ENCODE measurements around the gene TIAM1. TPM values are rescaled to one million over a fixed set of nuclear protein-coding genes. Genes with fewer than 3 reads are reported as not detected.

The TIAM1 gene
- polyA plus RNA-seq, 1 experiment: 0.11 TPM

- TF ChIP-seq CTCF (IDR thresholded peaks at IDR 0.05; ENCODE audit: insufficient read depth, low read depth, low read length): no peak
- CTCF ChIA-PET: interaction anchor here (0.6 to 1.1 kb wide), 2 partner anchors 54 to 813 kb away, joined by 3 read pairs; no protein-coding TSS in a partner anchor
- Histone ChIP-seq H3K4me3 (ENCODE audit: low read depth, low read length) (no peak overlapping the region), H3K36me3 (ENCODE audit: control insufficient read depth, insufficient read depth, low read length) (no peaks in the 10 kb centered on the region), H3K27me3 (ENCODE audit: control insufficient read depth, insufficient read depth, low read length) (no peaks in the 10 kb centered on the region)
- POLR2A ChIA-PET: no interaction called here
- DNase-seq (ENCODE audit: low read depth): no peak
Measured at GRCh38 chr21:31151156-31152045, 192.7 kb downstream of the TIAM1 start.

- Histone ChIP-seq H3K27me3 (ENCODE audit: control insufficient read depth, insufficient read depth, low read length) (no peaks in the 10 kb centered on the region), H3K4me3 (ENCODE audit: low read depth, low read length) (no peak overlapping the region), H3K36me3 (ENCODE audit: control insufficient read depth, insufficient read depth, low read length) (no peaks in the 10 kb centered on the region)
- no peak for DNase-seq (ENCODE audit: low read depth)
- ChIA-PET POLR2A (no interaction called here), CTCF (no interaction called here)
- TF ChIP-seq CTCF (IDR thresholded peaks at IDR 0.05; ENCODE audit: insufficient read depth, low read depth, low read length): no peak
Measured at GRCh38 chr21:31145274-31145673, 198.8 kb downstream of the TIAM1 start.

GRCh38 chr21:31143036-31143435 is 201.0 kb downstream of the TIAM1 start:
- H3K4me3 ChIP-seq (ENCODE audit: low read depth, low read length): no peak overlapping the region
- H3K36me3 ChIP-seq (ENCODE audit: control insufficient read depth, insufficient read depth, low read length): no peaks in the 10 kb centered on the region
- POLR2A ChIA-PET: no interaction called here
- CTCF ChIA-PET: no interaction called here
- no peak for TF ChIP-seq CTCF (IDR thresholded peaks at IDR 0.05; ENCODE audit: insufficient read depth, low read depth, low read length)
- H3K27me3 ChIP-seq (ENCODE audit: control insufficient read depth, insufficient read depth, low read length): no peaks in the 10 kb centered on the region
- DNase-seq (ENCODE audit: low read depth): no peak

- Histone ChIP-seq H3K4me3 (ENCODE audit: low read depth, low read length) (no peak overlapping the region), H3K27me3 (ENCODE audit: control insufficient read depth, insufficient read depth, low read length) (no peaks in the 10 kb centered on the region), H3K36me3 (ENCODE audit: control insufficient read depth, insufficient read depth, low read length) (no peaks in the 10 kb centered on the region)
- ChIA-PET POLR2A (no interaction called here), CTCF (no interaction called here)
- no peak for TF ChIP-seq CTCF (IDR thresholded peaks at IDR 0.05; ENCODE audit: insufficient read depth, low read depth, low read length)
- no peak for DNase-seq (ENCODE audit: low read depth)
Measured at GRCh38 chr21:31142600-31142999, 201.5 kb downstream of the TIAM1 start.

GRCh38 chr21:31141389-31142000 is 202.6 kb downstream of the TIAM1 start:
- no peaks in the 10 kb centered on the region for H3K36me3 ChIP-seq (ENCODE audit: control insufficient read depth, insufficient read depth, low read length)
- DNase-seq (ENCODE audit: low read depth): no peak
- ChIA-PET POLR2A (no interaction called here), CTCF (no interaction called here)
- TF ChIP-seq CTCF (IDR thresholded peaks at IDR 0.05; ENCODE audit: insufficient read depth, low read depth, low read length): no peak
- no peaks in the 10 kb centered on the region for H3K27me3 ChIP-seq (ENCODE audit: control insufficient read depth, insufficient read depth, low read length)
- H3K4me3 ChIP-seq (ENCODE audit: low read depth, low read length): no peak overlapping the region
